D721Med (cell line): ENCODE results near the gene SMIM10L2A.
A peak's percentile ranks its signal among the peaks of the same experiment; 100 is the strongest.

Experiments
- DNase-seq: peaks from one replicate; pipeline ENCODE4 v3.0.0; 2011; ENCODE audit warnings: low spot score; ENCODE audit not compliant: insufficient read length
- FAIRE-seq: peaks from 2 replicates; lab custom pipeline; 2011; peaks lifted over from hg19 to GRCh38; lab: Jason Lieb, UNC
- CTCF ChIP-seq: IDR thresholded peaks from 2 replicates; pipeline ENCODE4 v1.5.1; 2012; ENCODE audit warnings: mild to moderate bottlenecking, control low read depth; ENCODE audit not compliant: insufficient read depth; ENCODE audit errors: missing control alignments

SMIM10L2A gene

GRCh38 chrX:135389243-135389642 is 32.5 kb upstream of the SMIM10L2A start:
- DNase-seq = no peak
- FAIRE-seq = no peak
- no peak for TF ChIP-seq CTCF

- no peak for FAIRE-seq
- no peak for TF ChIP-seq CTCF
- DNase-seq = no peak
Observed at GRCh38 chrX:135389717-135390116, 32.0 kb upstream of the SMIM10L2A start.

- no peak for FAIRE-seq
Observed at GRCh38 chrX:135391734-135392133, 30.0 kb upstream of the SMIM10L2A start.

GRCh38 chrX:135393051-135393450 is 28.7 kb upstream of the SMIM10L2A start:
- FAIRE-seq = no peak
- DNase-seq = no peak
- TF ChIP-seq CTCF = no peak

More at GRCh38 chrX:135391734-135392133, 30.0 kb upstream of the SMIM10L2A start:
- no peak for TF ChIP-seq CTCF
- DNase-seq = no peak

GRCh38 chrX:135395064-135395463 is 26.7 kb upstream of the SMIM10L2A start:
- TF ChIP-seq CTCF = no peak
- FAIRE-seq (peak; percentile 25), DNase-seq (no peak)

- no peak for DNase-seq
- FAIRE-seq = no peak
- TF ChIP-seq CTCF = no peak
Observed at GRCh38 chrX:135396109-135396508, 25.6 kb upstream of the SMIM10L2A start.

- DNase-seq = no peak
- no peak for FAIRE-seq
- no peak for TF ChIP-seq CTCF
Observed at GRCh38 chrX:135396566-135396965, 25.2 kb upstream of the SMIM10L2A start.
